NCI-H146 treated with DMSO at 0.1 percent for 48 hours (cell line): ENCODE measurements around the gene IGF2.

ENCODE experiments used
- DNase-seq: peaks from one replicate; lab custom pipeline; 2025; ENCODE audit not compliant: unreplicated experiment; lab: John Stamatoyannopoulos, UW

IGF2 gene

DNA sequence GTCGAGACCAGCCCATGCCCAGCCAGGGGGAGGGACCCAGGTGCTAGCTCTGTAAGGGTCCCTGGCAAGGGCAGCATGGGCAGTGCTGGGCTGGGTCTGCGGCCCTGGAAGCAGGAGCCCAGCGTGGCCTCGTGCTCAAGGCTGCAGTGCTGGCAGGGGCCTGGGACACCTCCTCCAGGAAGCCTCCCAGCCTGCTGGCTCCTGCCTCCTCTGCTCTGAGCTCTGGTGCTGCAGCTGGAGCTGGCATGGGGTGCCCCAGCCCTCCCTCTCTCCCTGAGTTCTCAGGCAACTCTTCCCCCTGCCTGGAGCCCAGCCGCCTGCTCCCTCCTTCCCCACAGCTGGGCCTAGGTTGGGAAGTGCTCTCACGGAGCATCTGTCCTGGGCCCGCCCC, 15.0 kb upstream of the IGF2 start:
- no peak for DNase-seq

DNA sequence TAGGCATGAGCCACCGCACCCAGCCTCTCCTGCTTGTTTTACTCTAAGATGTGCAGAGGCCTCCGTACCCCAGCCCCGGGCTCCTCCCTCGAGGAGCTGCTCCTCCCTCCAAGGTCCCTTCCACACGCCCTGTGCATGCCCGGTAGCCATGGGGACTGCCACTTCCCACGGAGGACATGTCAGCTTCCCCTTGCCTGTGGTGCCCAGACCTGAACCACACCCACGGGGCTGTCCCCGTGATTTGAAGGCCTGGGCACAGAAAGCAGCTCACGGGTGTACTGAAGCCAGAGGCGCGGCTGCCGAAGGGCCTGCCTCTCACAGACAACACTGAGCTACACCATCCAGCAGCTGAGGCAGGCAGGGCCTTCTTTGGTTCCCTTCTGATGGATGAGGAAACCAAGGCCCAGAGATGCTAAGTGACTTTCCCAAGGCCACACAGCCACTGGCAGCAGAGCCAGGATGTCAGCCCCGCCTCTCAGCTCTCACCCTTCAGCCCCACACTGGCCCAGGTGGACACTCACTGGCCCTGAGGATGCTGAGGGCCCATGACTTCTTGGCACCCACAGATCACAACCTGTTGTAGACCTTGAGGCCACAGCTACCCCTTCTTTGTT, 14.5 kb upstream of the IGF2 start:
- no peak for DNase-seq

DNA sequence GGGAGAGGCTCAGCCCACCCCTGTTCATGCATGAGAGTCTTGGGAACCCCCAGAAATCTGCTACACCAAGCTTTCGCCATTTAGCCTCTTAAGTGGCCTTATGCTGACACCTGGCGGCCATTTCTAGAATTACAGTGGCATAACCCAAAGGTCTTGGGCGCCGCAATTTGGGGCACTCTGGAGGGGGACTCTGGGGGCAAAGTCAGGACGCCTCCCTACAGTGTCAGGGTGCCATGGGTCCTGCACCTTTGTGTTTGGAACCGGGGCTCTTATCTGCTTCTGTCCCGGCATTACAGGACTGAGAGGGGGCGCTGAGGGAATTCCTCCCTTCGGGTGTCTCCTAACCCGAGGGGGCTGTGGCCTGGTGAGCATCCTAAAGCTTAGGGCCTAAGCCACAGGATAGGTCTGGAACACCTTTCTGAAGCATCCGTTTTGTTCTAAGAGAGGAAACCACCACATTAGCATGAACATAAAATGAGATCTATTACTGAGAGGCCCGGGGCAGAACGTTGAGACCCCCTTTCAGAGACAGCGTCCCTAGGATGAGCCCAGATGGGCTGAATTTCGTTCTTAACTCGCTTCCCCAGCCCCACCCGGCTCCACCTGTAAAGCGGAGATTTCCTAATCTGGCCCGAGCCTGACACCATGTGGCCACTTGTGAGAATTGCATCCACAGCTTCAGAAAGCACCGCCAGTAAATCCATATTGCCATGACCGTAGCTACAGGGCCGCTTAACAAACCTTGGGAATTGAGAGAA, 12.5 kb upstream of the IGF2 start:
- peak; percentile 52 for DNase-seq

DNA sequence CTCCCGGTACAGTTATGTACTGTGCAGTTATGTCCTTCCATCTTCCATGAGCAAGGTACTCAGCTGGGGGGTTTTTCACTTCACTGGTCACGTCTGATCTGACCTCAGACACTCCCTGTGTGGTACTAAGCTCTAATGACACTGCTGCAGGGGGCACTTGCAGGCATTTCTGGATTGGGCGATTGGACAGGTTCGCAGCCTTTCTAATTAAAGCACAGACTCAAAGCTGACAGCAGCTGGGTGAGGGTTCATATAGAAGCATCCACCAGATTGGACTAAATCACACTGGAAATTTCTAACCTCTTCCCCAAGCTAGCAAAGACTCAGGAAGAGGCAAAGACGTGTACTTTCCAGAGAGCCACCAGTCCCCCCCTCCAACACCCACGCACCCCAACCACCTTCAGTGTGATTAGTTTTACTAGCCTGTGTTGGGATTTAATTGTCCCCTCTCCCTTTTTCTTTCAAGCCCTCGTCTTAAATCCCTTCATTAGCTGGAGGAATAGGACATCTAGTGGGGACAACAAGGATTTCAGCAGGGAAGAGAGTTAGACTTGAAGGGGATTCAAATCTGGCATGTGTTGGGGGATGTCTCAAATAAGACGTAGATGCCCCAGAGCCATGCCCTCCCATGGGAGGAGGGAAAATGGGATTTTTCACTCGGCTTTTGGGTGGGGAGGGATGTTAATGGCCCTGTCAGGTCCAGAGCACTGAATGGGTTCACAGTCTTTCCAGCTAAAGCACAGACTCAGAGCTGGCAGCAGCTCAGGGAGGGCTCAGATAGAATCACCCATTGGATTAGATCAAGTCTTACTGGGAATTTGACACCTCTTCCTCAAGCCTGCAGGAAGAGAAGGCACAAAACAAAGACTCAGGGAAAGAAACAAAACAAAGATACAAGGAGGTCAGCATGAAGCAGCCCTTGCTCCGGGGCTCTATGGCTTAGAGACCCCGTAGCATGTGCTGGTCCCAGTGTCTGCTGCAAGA, 11.0 kb upstream of the IGF2 start:
- DNase-seq: peak; percentile 10

DNA sequence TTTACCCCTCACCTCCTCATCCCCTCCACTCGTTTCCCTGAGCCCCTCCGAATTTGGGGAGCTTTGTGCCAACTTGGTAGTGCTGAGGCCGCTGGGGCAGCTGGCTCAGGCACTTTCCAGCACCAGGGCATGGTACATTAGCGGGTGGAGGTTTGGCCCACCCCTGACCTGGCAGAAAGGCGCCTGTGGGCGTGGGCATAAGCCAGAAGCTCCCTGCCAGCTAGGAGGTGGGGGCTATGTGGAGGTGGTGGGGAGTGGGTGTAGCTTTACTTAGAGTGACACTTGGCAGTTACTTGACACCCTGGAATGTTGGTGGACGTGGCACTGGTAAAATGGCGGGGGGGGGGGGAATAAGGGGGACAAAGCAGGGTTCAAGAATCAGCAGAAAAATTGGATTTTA, 10.3 kb upstream of the IGF2 start:
- DNase-seq: no peak

DNA sequence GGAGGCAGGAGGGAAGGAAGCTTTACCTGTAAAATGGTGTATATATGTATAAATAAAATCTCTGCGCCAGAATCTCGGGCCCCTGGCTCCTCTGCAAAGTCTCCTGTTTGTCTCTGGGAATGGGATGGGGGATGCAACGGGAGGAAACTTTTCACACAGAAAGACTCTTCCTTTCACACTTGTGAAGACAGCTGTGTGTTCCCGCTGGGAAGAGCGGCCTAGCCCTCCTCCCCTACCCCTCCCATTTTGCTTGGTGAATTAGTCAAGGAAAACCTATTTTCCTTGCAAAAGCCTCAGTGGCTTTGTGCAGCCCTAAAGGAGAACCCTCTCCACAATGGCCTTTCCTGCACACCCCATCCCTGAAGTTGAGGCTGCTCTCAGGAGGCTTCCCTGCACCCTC, 9.4 kb upstream of the IGF2 start:
- DNase-seq: no peak

DNA sequence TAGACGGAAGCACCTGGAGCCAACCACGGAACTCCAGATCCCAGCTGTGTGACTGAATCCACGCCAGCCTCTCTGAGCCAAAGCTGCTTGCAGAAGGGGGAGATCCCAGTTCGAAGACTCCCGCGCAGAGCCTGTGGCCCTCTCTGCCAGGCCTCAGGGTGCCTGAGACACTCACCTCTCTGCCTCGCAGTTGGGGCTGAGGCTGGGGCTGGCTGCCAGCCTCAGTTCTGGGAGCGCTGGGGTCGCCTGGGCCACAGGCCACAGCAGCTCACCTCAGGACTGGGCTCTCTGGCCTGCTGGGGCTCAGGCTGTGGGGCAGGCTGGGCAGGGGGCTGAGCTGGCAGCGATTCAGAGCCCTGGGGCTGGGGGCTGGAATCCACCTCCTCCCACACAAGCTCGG, 8.2 kb upstream of the IGF2 start:
- DNase-seq: no peak

DNA sequence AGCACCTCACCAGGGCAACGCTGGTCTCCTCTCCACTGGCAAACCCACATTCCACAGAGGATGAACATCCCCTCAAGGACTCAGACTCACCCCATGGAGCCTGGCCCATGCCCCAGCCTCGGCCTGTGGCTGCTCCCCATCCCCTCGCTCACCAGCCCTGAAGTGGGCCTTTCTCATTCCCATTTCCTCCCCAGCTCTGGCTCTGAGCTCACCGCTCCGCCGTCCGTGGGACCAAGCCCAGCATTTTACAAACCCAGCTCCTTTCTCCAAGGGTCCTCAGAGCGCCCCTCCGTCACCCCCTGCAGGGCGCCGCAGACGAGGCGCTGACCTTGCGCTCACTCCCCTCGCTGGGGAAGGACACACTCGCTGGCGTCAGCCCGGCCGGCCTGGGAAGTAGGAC, 6.9 kb upstream of the IGF2 start:
- DNase-seq: no peak

DNA sequence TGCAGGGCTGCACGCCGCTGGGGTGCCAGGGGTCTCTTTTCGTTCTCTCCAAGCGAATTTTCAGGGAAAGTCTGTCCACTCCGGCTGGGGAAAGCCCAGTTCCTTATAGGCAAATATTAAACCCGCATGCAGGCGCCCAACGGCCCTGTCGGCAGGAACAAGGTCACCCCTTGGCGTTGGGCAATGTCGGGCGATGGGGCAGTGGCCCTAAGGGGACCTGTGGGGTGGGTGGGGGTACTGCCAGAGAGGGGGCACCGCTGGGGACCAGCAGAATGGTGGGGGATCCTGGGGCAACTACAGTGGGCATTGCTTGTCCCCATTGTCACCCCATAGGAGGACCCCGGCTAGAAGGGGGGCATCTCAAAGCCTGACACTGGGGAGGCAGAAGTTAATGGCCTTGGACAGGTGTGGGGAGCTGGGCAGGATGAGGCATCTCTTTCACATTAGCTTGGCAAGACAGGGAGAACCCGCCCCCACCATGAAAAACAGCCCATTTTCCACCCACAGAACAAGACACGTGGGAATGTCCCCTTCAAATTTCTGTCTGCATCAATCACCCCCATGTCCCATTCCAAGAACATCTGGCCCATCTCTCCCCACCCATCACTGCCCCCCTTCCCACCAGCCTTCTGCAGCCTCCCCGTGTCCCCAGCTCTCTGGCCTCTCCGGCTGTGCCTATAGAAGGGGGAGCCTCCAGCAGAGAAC, 5.5 kb upstream of the IGF2 start:
- DNase-seq: no peak

DNA sequence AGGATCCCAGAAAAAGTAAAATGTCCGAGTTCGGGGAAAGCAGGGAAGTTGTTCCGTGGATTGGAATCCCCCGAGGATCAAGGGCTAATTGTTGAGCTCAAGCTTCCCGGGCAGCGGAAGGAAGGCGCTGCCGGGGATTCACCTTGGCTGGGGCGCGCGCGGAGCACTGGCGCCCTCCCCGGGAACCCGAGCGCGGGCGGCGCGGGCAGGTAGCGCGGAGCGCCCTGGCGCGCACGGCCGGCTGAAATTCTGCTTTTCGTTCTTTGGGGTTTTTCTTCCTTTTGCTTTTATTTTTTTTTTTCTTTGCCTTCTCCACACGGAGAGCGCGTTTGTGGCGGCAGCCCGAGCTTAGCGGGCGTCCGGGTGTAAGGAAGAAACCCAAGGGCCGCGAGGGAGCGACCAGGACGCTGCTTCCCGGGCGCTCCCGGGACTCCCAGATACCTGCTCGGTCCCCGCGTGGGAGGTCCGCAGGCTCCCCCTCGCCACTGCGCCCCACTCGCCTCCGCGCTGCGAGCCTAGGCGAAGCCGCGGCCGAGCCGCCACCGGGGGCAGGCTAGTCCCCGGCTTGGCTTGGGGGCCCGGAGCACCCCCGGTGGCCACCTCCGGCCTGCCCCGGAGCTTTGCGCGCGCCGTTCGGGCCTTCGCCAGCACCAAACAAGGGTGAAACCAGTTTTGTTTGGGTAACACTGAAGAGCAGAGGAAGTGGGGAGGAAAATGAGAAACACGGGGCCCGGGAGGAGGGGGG, 4.8 kb upstream of the IGF2 start:
- no peak for DNase-seq

DNA sequence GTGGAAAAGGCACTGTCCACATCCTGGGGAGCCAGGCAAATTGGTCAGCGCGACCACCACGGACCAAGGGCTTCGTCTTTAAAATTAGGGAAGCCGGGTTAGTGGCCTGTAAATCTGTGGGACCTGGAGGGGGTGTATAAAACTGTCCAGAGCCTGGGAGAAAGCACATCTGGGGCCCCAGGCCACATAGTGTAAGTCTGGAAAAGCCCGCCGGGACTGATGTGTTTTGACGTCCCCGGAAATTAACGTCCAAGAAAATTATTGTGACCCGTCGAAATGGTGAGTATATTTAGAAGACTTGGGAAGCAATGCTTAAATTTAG, 4.2 kb upstream of the IGF2 start:
- no peak for DNase-seq

DNA sequence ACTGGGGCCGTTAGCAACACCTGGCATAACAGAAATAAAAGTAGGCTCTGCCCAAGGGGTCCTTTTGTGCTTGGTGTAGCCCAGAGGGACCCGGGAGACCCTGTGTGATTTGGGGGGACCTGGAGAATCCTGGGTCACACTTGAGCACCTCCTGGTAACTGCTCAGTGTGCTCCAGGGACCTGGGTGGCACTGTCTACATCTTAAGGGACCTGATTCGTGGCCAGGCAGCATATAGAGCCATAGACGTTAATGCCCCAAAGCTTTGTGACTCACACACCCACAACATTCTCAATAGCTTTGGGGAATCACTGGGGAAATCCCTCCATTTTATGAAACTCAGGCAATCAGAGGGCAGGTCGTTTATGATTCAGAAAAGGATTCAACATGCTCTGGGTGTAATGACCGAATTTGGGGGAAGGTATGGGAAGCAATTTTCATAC, 3.6 kb upstream of the IGF2 start:
- no peak for DNase-seq

DNA sequence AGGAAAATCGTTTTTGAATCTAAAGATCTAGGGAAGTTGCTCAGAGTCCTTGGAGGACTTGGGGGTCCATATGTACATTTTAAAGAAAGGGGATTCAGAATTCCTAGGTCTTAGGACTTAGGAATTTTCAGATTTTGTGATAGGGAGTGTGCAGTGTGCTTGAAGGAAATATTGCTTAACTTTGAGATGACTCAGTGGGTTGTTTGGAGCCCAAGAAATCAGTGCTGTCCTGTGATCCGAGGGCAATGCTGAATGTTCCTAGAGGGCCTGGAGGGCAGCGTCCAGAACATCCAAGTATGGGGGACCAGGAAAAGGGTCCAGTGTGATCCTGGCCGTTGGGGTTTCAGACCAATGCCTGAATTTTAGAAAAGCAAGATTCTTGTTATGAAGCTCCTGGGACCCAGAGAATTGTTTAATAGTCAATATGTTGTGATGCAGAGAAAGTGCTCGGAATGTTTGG, 3.1 kb upstream of the IGF2 start:
- DNase-seq: no peak

DNA sequence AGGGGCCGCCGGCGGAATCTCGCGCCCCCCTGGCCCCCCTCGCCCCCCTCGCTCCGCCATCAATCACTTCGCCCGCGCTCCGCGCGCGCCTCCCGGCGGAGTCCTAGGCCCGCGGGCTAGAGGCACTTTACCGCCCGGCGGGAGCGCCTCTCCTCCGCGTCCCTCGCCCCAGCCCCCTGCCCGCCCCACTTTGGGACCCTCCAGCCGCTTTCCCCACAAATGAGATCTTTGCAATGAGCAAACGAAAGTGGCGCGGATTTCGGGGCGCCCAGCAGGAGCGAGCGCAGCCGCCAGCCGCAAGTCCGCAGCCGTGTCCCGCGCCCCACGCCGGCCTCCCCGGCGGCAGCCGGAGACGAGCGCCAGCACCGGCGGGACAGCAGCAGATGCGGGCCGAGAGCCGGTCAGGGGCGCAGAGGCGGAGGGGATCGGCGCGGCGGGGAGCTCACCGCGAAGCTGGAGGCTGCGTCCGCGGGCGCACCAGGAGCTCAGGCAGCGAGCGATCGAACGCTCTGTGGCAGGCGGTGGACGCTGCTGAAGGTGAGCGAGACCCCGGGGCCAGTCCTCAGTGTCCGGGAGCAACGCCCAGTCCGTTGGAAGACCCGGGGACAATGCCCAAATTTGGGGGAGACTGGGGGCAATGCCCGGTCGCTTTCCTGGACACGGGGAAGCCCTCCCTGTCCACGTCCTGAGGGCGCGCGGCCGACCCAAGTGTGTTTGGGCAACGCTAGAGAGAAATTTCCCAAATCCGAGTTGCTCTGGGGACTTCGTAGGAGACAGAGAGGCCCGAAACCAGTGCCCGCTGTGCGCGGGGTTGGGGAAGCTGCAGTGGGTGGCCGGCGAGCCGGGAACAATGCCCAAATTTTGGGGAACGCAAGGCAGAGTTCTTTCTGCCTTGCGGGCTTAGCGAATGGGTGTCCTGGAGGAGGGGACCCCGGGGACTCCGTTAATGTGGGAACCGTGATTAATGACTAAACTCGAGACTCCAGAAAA, 1.5 kb upstream of the IGF2 start:
- DNase-seq: no peak

DNA sequence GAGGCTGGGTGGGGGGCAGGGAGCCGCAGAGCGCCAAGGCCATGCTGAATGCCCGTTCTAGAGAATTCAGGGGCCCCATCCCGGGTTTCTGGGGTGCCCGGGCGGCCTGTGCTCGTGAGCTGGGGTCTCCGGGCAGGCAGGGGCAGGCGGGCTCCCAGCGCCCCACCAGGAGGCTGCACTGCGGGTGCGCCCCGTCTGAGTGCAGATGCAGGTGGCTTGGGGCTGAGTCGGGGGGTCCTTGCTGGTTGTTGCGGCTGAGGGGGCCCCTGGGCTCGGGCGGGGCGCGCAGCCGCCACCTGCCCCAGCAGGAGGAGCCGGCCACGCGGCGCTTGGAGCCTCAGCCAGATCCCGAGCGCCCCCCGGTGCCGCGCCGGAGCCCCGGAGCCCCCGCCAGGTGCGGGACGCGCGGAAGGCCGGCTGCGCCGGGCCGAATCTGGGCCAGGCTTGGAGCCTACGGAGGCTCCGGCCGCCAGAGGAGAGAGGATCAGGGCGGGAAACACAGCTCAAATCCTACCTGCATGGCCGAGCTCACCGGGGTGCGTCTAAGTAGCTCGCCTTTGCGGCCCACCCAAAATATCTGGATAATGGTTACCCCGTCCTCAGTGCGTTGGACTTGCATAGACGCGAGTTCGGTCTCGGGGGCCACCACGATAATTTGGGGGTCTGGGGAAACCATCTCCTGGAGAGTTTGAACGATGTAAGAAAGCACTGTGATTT, 590 bp upstream of the IGF2 start:
- no peak for DNase-seq

DNA sequence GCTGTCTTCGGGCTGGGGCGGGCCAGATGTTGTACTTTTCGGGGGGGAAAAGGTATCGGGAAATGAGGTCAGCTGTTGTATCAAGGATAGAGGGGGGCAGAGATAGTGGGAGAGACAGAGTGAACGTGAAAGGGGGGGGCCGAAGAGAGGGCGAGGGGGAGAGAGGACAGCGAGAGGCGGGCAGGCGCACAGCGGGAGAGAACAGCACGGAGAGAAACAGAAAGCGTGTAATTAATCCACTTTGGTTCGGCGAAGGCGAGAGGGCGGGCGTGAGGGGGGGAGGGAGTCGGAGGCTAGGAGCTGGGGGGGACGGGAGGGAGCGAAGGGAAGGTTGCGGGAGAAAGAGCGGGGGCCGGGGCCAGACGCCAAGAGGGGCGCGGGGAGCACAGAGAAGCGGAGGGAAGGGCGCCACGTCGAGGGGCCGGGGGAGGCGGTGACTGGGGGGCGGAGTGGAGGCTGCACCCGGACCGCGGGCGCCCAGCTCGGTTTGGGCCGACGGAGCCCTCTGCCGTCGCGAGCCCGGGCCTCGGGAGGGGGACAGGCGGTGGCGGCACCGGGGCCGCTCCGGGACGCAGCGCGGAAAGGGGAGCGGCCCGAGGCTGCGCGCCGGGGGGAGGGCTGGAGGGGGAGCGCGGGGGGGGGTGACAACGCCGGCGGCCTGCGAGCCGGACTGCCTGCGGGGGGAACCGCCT, 612 bp downstream of the IGF2 start:
- peak; percentile 4 for DNase-seq

DNA sequence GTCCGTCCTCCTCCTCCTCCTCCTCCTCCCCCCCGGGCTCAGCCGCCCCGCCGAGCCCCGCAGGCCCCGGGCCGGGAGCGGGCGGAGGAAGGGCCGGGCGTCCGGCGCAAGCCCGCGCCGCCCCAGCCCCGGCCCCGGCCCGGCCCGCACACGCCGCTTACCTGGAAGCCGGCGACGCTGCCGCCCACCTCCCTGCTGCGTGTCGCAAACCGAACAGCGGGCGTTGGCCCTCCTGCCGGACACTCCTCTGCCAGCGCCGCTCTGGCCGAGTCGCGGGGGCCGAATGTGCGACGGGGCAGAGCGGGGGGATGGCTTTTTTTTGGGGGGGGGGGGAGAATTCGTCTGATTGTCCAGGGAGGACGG, 1.1 kb downstream of the IGF2 start:
- DNase-seq: no peak
